A549 (cell line): ENCODE data around the gene MTPN.

Experiments used
- CEBPB ChIP-seq, 2 experiments: fragments of >200 bp in 1 of 2; sonication (Bioruptor Twin) in 1 of 2; formaldehyde crosslinking in 1 of 2; IDR thresholded peaks; 2 replicates each; pipeline ENCODE4 v1.6.1; 2012 to 2016
- EP300 ChIP-seq, 2 experiments: fragments of >200 bp; sonication (Bioruptor Twin); formaldehyde crosslinking; IDR thresholded peaks; 2 replicates in 1 of 2; 3 replicates in 1 of 2; pipeline ENCODE4 v1.6.1; 2016 to 2017
- ESRRA ChIP-seq: fragments of 150-350 bp; IDR thresholded peaks from 2 replicates; pipeline ENCODE4 v1.6.1; 2014; ENCODE audit warnings: mild to moderate bottlenecking, low read length, borderline replicate concordance
- FOSL2 ChIP-seq, 2 experiments: fragments of 450-650 bp in 1 of 2; fragments of >200 bp in 1 of 2; sonication (Bioruptor Twin) in 1 of 2; formaldehyde crosslinking; IDR thresholded peaks; 2 replicates each; pipeline versions ENCODE4 v1.5.0 to v1.6.1; 2016 to 2020; ENCODE audit warnings: mild to moderate bottlenecking in 1 of 2, moderate library complexity in 1 of 2
- MYC ChIP-seq: IDR thresholded peaks from 2 replicates; pipeline ENCODE4 v1.6.1; 2012; ENCODE audit warnings: mild to moderate bottlenecking, inconsistent platforms, low read length, improper control_type of control experiment, borderline replicate concordance
- POLR2A ChIP-seq: IDR thresholded peaks from 2 replicates; pipeline ENCODE4 v1.6.1; 2012; ENCODE audit warnings: mild to moderate bottlenecking, low read length
- POLR2AphosphoS2 ChIP-seq: conservative IDR thresholded peaks from 2 replicates; pipeline ENCODE4 v1.6.1; 2012; ENCODE audit warnings: low read length, improper control_type of control experiment, inconsistent platforms
- SREBF2 ChIP-seq: fragments of 450-650 bp; IDR thresholded peaks from 2 replicates; pipeline ENCODE4 v1.6.1; 2014; ENCODE audit warnings: mild to moderate bottlenecking, moderate library complexity
- TF ChIP-seq, protein P1 (sequence below): fragments of >200 bp; sonication (Bioruptor Twin); formaldehyde crosslinking; IDR thresholded peaks from 3 replicates; pipeline ENCODE4 v1.5.1; 2016
- TF ChIP-seq, protein P2 (sequence below): fragments of 200-600 bp; sonication (generic); IDR thresholded peaks from 2 replicates; pipeline ENCODE4 v1.6.1; 2016; ENCODE audit warnings: antibody characterized with exemption, mild to moderate bottlenecking, moderate library complexity
- TF ChIP-seq, protein P3 (sequence below): IDR thresholded peaks from 2 replicates; pipeline ENCODE4 v1.6.1; 2012
- TF ChIP-seq, protein P4 (sequence below): fragments of 250-450 bp; sonication (Bioruptor Pico); IDR thresholded peaks from 2 replicates; pipeline ENCODE4 v1.5.0; 2021; ENCODE audit warnings: mild to moderate bottlenecking, moderate library complexity, borderline replicate concordance
- TF ChIP-seq, protein P5 (sequence below): IDR thresholded peaks from 2 replicates; pipeline ENCODE4 v1.6.1; 2012
- TF ChIP-seq, protein P6 (sequence below): fragments of 450-650 bp; IDR thresholded peaks from 2 replicates; pipeline ENCODE4 v1.6.1; 2014; ENCODE audit warnings: antibody characterized with exemption

DNA sequence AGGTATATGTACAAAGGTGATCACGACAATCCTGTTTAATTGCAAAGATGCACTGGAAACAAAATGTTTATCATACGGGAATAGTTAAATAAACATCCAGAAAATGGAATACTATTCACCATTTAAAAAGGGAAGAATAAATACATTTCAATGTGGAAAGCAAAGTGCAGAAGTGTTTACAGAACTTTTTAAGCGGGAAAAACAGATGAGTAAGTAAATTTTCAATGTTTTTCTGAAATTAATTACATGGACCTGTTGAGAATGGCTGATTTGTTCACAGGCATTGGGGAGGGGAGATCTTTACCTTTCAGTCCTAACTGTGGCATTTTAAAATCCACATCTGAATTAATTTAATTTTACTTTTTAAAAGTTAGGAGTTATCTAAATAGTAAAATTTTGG is 7.1 kb downstream of the MTPN start:
- TF ChIP-seq, protein P1, sequence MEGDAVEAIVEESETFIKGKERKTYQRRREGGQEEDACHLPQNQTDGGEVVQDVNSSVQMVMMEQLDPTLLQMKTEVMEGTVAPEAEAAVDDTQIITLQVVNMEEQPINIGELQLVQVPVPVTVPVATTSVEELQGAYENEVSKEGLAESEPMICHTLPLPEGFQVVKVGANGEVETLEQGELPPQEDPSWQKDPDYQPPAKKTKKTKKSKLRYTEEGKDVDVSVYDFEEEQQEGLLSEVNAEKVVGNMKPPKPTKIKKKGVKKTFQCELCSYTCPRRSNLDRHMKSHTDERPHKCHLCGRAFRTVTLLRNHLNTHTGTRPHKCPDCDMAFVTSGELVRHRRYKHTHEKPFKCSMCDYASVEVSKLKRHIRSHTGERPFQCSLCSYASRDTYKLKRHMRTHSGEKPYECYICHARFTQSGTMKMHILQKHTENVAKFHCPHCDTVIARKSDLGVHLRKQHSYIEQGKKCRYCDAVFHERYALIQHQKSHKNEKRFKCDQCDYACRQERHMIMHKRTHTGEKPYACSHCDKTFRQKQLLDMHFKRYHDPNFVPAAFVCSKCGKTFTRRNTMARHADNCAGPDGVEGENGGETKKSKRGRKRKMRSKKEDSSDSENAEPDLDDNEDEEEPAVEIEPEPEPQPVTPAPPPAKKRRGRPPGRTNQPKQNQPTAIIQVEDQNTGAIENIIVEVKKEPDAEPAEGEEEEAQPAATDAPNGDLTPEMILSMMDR: no peak
- no peak for TF ChIP-seq MYC
- TF ChIP-seq EP300 (IDR thresholded peaks at IDR 0.05): no peak
- TF ChIP-seq, protein P2, sequence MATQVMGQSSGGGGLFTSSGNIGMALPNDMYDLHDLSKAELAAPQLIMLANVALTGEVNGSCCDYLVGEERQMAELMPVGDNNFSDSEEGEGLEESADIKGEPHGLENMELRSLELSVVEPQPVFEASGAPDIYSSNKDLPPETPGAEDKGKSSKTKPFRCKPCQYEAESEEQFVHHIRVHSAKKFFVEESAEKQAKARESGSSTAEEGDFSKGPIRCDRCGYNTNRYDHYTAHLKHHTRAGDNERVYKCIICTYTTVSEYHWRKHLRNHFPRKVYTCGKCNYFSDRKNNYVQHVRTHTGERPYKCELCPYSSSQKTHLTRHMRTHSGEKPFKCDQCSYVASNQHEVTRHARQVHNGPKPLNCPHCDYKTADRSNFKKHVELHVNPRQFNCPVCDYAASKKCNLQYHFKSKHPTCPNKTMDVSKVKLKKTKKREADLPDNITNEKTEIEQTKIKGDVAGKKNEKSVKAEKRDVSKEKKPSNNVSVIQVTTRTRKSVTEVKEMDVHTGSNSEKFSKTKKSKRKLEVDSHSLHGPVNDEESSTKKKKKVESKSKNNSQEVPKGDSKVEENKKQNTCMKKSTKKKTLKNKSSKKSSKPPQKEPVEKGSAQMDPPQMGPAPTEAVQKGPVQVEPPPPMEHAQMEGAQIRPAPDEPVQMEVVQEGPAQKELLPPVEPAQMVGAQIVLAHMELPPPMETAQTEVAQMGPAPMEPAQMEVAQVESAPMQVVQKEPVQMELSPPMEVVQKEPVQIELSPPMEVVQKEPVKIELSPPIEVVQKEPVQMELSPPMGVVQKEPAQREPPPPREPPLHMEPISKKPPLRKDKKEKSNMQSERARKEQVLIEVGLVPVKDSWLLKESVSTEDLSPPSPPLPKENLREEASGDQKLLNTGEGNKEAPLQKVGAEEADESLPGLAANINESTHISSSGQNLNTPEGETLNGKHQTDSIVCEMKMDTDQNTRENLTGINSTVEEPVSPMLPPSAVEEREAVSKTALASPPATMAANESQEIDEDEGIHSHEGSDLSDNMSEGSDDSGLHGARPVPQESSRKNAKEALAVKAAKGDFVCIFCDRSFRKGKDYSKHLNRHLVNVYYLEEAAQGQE: no peak
- no peak for TF ChIP-seq POLR2AphosphoS2
- no peak for TF ChIP-seq ESRRA
- TF ChIP-seq, protein P3, sequence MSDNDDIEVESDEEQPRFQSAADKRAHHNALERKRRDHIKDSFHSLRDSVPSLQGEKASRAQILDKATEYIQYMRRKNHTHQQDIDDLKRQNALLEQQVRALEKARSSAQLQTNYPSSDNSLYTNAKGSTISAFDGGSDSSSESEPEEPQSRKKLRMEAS: no peak
- TF ChIP-seq, protein P4, sequence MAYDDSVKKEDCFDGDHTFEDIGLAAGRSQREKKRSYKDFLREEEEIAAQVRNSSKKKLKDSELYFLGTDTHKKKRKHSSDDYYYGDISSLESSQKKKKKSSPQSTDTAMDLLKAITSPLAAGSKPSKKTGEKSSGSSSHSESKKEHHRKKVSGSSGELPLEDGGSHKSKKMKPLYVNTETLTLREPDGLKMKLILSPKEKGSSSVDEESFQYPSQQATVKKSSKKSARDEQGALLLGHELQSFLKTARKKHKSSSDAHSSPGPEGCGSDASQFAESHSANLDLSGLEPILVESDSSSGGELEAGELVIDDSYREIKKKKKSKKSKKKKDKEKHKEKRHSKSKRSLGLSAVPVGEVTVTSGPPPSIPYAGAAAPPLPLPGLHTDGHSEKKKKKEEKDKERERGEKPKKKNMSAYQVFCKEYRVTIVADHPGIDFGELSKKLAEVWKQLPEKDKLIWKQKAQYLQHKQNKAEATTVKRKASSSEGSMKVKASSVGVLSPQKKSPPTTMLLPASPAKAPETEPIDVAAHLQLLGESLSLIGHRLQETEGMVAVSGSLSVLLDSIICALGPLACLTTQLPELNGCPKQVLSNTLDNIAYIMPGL: no peak
- TF ChIP-seq, protein P5, sequence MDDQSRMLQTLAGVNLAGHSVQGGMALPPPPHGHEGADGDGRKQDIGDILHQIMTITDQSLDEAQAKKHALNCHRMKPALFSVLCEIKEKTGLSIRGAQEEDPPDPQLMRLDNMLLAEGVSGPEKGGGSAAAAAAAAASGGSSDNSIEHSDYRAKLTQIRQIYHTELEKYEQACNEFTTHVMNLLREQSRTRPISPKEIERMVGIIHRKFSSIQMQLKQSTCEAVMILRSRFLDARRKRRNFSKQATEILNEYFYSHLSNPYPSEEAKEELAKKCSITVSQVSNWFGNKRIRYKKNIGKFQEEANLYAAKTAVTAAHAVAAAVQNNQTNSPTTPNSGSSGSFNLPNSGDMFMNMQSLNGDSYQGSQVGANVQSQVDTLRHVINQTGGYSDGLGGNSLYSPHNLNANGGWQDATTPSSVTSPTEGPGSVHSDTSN: no peak
- TF ChIP-seq FOSL2 (IDR thresholded peaks at IDR 0.05): no peak
- no peak for TF ChIP-seq FOSL2 (CRISPR knock-in tag; IDR thresholded peaks at IDR 0.05)
- TF ChIP-seq SREBF2: no peak
- TF ChIP-seq POLR2A: no peak
- TF ChIP-seq, protein P6, sequence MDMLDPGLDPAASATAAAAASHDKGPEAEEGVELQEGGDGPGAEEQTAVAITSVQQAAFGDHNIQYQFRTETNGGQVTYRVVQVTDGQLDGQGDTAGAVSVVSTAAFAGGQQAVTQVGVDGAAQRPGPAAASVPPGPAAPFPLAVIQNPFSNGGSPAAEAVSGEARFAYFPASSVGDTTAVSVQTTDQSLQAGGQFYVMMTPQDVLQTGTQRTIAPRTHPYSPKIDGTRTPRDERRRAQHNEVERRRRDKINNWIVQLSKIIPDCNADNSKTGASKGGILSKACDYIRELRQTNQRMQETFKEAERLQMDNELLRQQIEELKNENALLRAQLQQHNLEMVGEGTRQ: no peak
- TF ChIP-seq CEBPB (IDR thresholded peaks at IDR 0.05): no peak
